ENCODE measurements around the gene HPSE2.

- TF ChIP-seq CTCF (IDR thresholded peaks at IDR 0.05; ENCODE audit: low read depth, low read length, missing input control) (no peak), GABPA (IDR thresholded peaks at IDR 0.05 in 1 of 2, conservative IDR thresholded peaks at IDR 0.05 in 1 of 2) (no peak), TAF1 (conservative IDR thresholded peaks at IDR 0.05) (no peak), ZBTB33 (IDR thresholded peaks at IDR 0.05) (no peak)
Measured at GRCh38 chr10:98833542-98833941, 402.1 kb downstream of the HPSE2 start.
